GM21447 (cell line): ENCODE results near the gene RCC2.

Experiments used
- ATAC-seq: cut with Tn5 transposase; IDR thresholded peaks from one replicate; pipeline ENCODE4 v1.9.1; 2021; ENCODE audit not compliant: unreplicated experiment

RCC2 gene

DNA sequence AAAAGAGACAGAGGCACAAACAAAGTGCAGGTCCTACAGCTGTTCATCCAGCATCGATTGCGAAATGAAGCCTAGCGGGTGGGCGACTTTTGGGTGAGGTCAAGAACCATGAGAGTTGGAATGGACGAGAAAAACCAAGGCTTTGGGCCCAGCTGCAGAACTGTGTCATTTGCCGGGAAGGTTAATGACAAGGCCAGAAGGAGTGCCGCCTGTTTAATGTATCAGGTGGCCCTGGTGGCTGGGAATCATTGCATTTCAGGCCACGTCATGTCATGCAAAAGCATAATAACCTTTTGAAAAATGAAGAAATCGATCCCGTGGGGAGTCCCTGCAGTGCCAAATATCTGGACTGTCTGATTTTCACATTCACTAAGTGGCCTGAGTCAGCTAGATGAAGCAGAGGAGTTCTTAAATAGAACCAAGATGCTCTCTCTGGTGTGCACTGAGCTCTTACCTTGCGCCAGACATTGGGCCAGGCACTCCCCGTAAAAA, 8.1 kb upstream of the RCC2 start:
- no peak for ATAC-seq

DNA sequence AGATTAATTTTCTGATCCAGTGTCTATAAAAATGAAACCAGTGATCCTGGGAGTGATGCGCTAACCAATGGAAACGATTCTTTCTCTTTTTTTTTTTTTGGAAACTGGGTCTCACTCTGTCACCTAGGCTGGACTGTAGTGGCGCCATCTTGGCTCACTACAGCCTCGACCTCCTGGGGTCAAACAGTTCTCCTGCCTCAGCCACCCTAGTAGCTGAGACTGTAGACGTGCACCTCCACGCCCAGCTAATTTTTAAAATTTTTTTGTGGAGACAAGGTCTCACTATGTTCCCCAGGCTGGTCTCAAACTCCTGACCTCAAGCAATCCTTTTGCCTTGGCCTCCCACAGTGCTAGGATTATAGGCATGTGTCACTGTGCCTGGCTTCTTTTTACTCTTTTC, 3.4 kb upstream of the RCC2 start:
- no peak for ATAC-seq

DNA sequence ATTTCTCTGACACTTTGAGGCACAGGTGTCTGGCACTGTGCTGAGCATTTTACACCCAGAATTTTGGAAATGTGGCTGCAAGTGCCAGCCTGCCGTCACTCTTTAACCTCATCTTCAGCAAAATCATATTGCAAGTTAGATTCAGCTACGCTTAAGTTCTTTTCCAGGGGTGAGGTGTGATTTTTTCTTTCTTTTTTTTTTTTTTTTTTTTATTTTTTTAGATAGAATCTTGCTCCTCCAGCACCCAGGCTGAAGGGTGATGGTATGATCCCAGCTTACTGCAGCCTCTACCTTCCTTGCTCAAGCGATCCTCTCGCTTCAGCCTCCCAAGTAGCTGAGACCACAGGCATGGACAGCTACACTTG, 2.5 kb upstream of the RCC2 start:
- ATAC-seq, result no peak

DNA sequence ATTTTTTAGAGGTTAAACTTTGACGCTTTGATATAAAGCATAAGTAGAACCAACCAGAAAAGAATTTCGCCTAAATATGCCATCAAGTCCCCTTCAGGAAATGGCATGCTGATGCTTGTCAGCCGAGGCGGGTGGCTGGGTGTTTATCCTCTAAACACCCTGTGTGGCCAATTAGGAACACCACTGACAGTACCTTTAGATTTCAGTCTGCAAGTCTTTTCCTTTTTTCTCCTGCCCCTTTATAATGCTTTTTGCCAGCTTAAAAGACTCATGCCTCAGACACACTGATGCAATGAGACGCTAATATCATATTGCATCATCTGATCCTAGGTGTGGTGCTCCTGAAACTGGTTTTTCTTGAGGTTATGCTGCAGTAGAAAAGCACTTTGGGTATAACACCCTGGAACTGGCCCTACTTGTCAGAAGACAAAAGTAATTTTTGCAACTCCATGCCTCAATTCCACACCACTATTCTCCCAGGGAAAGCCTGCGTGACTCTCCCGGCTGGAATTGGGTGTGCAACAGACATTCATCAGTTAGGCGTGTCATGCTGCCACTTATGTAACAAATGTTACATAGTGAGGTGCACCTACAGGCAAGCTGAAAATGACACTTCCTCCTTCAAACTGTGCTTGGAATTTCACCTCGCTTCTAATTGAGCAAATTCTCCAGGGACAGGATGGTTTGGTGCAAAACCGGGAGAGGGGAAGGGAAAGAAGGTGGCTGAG, 2.0 kb upstream of the RCC2 start:
- ATAC-seq, result no peak

DNA sequence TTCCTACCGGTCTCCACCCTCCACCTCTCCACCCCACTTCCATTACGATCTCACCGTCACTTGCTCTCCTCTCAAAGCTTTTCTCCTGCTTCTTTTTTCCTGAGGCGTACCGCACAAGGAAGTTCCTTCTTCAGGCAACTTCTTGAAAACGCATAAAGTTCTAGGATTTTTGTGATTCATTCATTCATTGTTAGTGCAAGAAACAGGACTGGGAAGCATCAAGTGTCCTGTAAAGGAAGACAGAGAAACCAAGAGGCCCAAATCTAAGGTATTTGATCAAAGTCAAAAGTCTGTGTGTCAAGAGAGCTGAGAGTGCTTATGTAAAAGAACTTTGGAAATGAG, 1.3 kb upstream of the RCC2 start:
- ATAC-seq, result no peak

GRCh38 chr1:17440074-17440826, 773 bp upstream of the RCC2 start:
- no peak for ATAC-seq

DNA sequence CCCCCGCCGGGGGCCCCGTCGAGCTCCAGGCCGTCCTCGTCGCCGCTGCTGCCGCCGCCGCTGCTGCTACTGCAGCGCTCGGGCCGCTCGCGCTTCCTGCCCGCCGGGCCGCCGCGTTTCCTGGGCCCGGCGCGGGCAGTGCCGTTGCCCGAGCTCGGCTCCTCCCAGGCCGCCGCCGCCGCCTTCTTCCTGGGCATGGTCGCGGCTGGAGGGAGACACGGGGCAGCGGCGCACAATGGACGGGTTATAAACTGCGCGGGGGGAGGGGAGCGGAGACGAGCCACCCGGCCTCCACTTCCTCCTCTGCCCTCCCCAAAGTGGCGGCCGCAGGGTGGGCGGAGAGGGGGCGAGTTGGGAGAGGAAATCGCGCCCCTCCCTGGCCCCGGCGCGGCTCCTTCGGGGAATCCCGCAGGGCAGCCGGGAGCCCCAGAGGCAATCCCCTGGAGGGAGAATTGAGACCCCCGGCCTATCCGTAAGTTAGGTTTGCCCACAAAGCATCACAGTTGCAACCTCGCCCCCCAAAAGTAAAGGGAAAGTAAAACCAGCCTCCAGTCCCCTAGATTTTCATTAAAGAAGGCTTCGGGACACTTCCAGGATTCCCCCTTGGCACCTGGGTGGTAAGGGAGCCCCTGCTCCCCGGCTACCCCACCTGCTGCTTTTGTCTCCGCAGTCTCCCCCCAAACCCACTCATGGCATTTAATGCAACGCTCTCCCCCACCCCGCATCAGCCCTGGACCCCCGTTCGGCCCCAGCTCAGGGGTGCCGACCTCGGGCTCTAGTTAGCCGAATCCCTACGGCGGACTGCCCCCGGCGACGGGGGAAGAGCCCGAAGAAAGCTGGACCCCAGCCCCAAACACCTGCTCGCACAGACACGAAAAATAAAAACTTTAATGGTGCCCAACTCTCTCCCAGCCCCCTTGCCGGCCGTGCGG, 893 bp downstream of the RCC2 start:
- ATAC-seq, result no peak

DNA sequence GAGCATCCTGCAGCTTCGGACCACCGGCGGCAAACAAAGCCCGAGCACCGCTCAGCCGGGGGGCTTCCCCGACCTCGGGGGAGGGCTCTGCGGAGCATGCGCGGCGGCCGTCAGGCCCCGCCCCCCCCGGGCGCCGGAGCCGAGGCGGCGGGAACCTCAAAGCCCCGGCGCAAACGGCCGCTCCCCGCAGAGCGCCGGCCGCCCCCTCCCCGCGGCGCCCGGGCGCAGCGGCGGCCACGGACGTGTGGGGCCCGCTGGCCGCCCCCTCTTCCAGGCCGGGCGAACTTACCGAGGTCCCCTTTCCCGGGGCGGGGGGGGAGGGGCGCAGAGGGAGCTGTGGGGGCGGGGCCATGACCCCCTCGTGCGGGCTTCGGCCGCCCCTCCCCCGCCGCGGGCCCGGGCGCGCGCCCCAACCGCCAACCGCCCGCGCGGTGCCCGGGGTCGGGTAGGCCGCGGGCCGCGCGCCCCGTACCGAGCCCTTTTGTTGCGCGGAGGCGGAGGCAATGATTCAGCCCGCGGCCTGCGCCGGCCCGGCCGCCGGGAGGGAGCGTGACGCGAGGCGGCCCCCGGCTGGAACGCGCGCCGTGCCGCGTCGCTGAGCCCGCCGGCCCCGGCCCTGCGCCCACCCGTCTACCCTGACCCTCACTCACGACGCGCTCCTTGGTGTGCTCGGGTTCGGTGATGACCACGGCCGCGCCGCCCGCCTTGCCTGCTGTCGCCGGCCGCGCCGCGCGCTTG, 1.7 kb downstream of the RCC2 start:
- ATAC-seq, result no peak

- ATAC-seq, result no peak
Observed at GRCh38 chr1:17437260-17437579, 2.3 kb downstream of the RCC2 start.

DNA sequence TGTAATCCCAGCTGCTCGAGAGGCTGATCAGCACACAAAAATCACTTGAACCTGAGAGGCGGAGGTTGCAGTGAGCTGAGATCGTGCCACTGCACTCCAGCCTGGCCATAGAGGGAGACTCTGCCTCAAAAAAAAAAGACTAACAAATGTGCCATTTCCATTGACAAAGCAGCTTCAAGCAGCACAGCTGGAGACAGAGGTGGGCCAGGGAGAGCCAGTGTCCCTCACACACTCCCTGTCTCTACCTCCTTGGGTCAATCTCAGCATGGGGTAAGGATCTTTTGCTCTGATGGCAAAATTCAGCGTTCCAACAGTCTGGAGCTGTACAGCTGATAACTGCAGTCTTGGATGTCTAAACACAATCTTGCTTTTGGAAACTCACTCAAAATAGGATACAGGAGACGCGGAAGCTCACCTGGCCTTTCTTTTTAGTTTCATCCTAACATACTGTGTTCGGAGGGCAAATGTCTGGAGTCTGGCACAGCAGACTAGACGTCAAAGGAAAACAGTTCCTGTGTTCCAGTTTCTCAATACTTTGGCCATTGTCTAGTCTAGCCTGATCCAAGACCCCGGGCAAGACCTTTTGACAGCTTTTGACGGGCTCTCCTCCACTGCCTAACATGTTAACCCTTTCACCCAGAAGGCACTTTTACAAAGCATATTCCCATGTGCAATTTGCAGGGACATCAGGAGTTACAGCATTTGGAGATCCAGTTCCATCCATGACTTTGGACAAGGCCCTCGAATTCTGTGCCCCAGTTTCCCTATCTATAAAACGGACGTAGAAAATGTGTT, 2.9 kb downstream of the RCC2 start:
- no peak for ATAC-seq

- no peak for ATAC-seq
Observed at GRCh38 chr1:17434601-17435000, 4.9 kb downstream of the RCC2 start.

GRCh38 chr1:17434016-17434415, 5.5 kb downstream of the RCC2 start:
- ATAC-seq, result no peak

- no peak for ATAC-seq
Observed at GRCh38 chr1:17433261-17433660, 6.2 kb downstream of the RCC2 start.

DNA sequence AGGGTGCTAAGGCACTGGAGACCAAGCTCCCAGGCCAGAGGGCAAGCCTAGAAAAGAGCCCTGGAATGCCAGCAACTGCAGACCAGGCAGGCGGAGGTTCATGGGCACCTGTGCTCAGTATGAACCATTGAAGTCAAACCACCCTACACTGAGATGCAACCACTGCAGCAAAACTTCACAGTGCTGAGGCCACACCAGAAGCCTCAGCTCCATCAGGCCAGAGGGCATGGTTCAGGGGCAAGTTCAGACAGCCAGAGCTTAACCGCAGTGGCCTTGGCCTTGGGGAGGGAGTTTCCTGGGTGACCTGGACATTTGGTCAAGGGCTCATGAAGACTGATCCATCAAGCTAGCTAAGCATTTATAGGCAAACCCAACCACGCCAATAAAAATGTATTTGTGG, 7.1 kb downstream of the RCC2 start:
- no peak for ATAC-seq

GRCh38 chr1:17429183-17429582, 10.3 kb downstream of the RCC2 start:
- no peak for ATAC-seq

DNA sequence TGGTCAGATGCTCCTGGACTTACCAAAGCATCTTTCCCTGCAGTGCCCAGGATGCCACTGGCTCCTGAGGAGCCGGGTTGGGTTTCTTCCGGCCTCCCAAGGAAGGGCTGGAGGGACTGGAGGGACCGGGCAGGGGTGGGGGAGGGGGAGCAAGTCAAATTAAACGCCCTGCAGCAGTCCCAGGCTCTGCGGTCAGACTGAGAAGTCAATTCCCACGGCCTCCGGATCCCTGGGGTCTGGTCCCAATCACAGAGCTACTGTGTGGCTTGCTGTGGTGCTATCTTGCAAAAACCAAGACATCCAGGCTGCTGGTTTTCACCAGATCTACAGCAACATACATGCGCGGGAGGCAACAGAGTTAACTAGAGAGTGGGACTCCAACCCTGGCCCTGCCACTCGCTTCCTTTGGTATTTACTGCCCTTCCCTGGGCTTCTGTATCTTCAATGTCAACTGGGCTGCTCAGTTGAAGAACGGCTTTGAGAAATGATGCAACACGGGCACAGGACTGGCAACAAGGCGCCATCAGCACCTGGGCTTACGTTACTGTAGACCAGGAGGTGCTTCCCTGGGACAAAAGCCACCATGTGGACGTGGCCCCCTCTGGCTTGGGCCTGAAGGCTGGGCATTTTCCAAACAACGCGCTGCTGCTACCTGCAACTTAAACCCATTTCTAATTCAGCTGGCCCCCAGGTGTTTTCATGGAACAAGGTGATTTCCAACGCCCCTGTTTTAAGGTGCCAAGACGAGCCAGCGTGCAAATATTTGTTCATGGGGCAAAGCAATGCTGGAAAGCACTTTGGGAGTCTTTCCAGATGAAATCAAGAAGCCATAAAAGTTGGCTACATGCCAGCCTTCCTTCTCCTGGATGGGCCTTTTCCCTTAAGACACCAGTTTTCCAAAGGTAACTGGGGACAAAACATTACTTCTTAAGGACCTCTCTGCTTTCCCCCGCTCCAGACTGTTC, 11.5 kb downstream of the RCC2 start:
- ATAC-seq, result no peak

- ATAC-seq, result no peak
Observed at GRCh38 chr1:17425806-17426600, 13.5 kb downstream of the RCC2 start.

DNA sequence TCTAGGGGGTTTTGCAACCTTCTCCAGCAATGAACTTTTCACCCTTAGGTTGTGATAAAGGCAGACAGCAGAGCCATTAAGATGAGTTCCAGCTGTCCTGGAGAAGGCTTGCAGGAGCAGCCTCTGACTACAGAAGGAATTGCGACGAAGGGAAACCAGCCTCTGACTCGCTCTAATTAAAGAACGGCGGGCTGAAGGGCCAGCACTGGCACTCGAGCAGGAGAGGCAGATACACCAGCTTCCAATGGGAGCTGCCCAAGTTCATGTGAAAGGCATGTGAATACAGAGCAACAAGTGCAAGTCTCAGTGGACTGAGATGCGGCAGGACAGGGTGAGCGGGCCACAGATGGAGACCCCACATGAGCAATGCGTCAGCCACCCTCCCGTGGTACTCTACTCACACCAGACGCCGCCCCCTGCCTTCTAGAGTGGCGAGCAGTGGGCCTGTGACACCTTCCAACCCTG, 15.7 kb downstream of the RCC2 start:
- no peak for ATAC-seq
